OCI-LY7 (cell line): ENCODE results near the gene PCARE.

Experiments
- CTCF ChIP-seq: fragments of 200-600 bp; sonication (generic); conservative IDR thresholded peaks from 2 replicates; pipeline ENCODE4 v1.5.1; 2014; ENCODE audit warnings: mild to moderate bottlenecking, antibody characterized with exemption, low read length, moderate library complexity, mixed read lengths
- EZH2phosphoT487 ChIP-seq: fragments of 200-600 bp; sonication (generic); IDR thresholded peaks from 2 replicates; pipeline ENCODE4 v1.6.1; 2018; ENCODE audit warnings: low read depth, borderline replicate concordance, mild to moderate bottlenecking, mixed run types, antibody characterized with exemption, low read length, moderate library complexity, mixed read lengths

- TF ChIP-seq CTCF, result no peak
- no peak for TF ChIP-seq EZH2phosphoT487
Observed at GRCh38 chr2:29114586-29114945, 40.2 kb upstream of the PCARE start.
